Measurements from ENCODE around the gene MN1.

GRCh38 chr22:27840436-27840835 lies 38.9 kb upstream of the MN1 start:
- TF ChIP-seq POLR2A (IDR thresholded peaks at IDR 0.05) (no peak), CTCF (IDR thresholded peaks at IDR 0.05) (no peak)

Measured in adrenal gland (tissue), 5 donors.